Hepatocyte (in vitro differentiated cells): ENCODE measurements around the gene DHX8.

ENCODE experiments used
- CTCF ChIP-seq: fragments of 200-600 bp; sonication (generic); IDR thresholded peaks from 2 replicates; pipeline ENCODE4 v1.5.1; 2016; ENCODE audit warnings: antibody characterized with exemption, mild to moderate bottlenecking; ENCODE audit not compliant: poor library complexity
- EZH2phosphoT487 ChIP-seq: fragments of 200-600 bp; sonication (generic); IDR thresholded peaks from one replicate; pipeline ENCODE4 v1.6.1; 2018; ENCODE audit warnings: antibody characterized with exemption, mild to moderate bottlenecking, low read depth, moderate library complexity; ENCODE audit not compliant: unreplicated experiment, severe bottlenecking

GRCh38 chr17:43553573-43553972, 69.8 kb downstream of the DHX8 start:
- TF ChIP-seq CTCF (no peak), EZH2phosphoT487 (no peak)
